Prostate gland (tissue), 2 donors: Measurements from ENCODE around the gene TRMT13. TPM values are rescaled to one million over a fixed set of nuclear protein-coding genes. Genes with fewer than 3 reads are reported as not detected.

Source experiments
- DNase-seq: peaks from one replicate; pipeline ENCODE4 v3.0.0-alpha.2; 2019; ENCODE audit warnings: low spot score
- H3K27ac ChIP-seq, 2 donors: fragments of 200-600 bp; sonication (generic); 2 replicates each; pipeline ENCODE4 v1.5.1; 2017 to 2019
- H3K27me3 ChIP-seq: fragments of 200-600 bp; sonication (generic); replicated peaks from 2 replicates; pipeline ENCODE4 v1.5.1; 2019; ENCODE audit not compliant: insufficient read depth
- H3K36me3 ChIP-seq, 2 donors: fragments of 200-600 bp; sonication (generic); 1 replicate in 1 of 2; 2 replicates in 1 of 2; pipeline versions ENCODE4 v1.5.1 to v1.8.1; 2017 to 2019
- H3K4me1 ChIP-seq: fragments of 200-600 bp; sonication (generic); replicated peaks from 2 replicates; pipeline ENCODE4 v1.5.1; 2019
- H3K4me3 ChIP-seq, 2 donors: fragments of 200-600 bp; sonication (generic); 2 replicates each; pipeline ENCODE4 v1.5.1; 2017 to 2019
- H3K9me3 ChIP-seq: fragments of 200-600 bp; sonication (generic); 2 replicates; pipeline ENCODE4 v1.5.1; 2017
- POLR2A ChIP-seq: fragments of 450-650 bp; IDR thresholded peaks from one replicate; pipeline ENCODE4 v1.6.1; 2016; ENCODE audit warnings: antibody characterized with exemption, mild to moderate bottlenecking
- POLR2AphosphoS5 ChIP-seq: sonication (generic); formaldehyde crosslinking; IDR thresholded peaks from one replicate; pipeline ENCODE4 v1.6.1; 2017; ENCODE audit warnings: antibody characterized with exemption
- WGBS: methylation state at CpG from one replicate; pipeline ENCODE4 v1.1.5; 2018; 5-methylcytosine and 5-hydroxymethylcytosine counted together
- intact Hi-C: fragments of 100-400 bp; cut with DNase I; formaldehyde crosslinking; loops from one replicate; pipeline ENCODE4 v1.14.2; 2022
- total RNA-seq, 2 donors: library from RNA; depleted of rRNA; stranded (reverse); fragments of >200 nt; gene quantifications; one replicate each; pipeline ENCODE4 v1.1.0, GENCODE V29; 2016
- TF ChIP-seq, protein P1 (sequence below), 4 experiments: fragments of 200-600 bp in 2 of 4; fragments of 450-650 bp in 2 of 4; sonication (generic) in 2 of 4; IDR thresholded peaks; 1 replicate in 3 of 4; 2 replicates in 1 of 4; pipeline ENCODE4 v1.5.1; 2016 to 2019; ENCODE audit warnings: antibody characterized with exemption in 4 of 4, mild to moderate bottlenecking in 2 of 4, moderate library complexity in 2 of 4

Gene TRMT13
- total RNA-seq, 2 donors from 2014 or later: 11.7 to 17.4 TPM

DNA sequence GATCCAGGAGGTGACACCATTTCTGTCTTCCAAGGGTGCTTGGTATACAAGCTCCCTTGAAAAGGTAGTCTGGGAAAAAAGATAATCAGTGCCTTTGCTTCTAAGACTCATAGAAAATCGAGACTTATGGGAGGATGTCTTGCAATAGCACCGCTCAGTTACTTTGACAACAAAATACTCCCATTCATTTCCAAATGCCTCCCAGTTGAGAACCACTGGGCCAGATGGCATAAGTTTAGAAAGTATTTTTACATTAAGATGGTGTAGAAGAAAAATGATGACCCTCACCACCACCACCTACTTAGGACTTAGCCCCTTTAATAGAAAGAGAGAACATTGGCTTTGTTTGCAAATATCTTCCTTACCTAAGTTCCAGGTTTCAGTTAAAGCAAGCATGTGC is 4.6 kb downstream of the TRMT13 start:
- Histone ChIP-seq H3K4me1 (no peaks in the 10 kb centered on the region), H3K9me3 (no peaks in the 10 kb centered on the region), H3K4me3 (no peak overlapping the region), H3K27me3 (no peaks in the 10 kb centered on the region), H3K27ac (no peak overlapping the region), H3K36me3 (peaks cover 0 to 5% of the 10 kb centered on the region in 2 donors)
- 100% methylated on average over 2 of the region's 2 CpGs for WGBS
- no peak for DNase-seq
- intact Hi-C loops: loop anchor here (10.0 kb wide), 1 partner anchor 757 kb away; the partner anchor contains the start of genes EXTL2 and SLC30A7
- TF ChIP-seq, protein P1, sequence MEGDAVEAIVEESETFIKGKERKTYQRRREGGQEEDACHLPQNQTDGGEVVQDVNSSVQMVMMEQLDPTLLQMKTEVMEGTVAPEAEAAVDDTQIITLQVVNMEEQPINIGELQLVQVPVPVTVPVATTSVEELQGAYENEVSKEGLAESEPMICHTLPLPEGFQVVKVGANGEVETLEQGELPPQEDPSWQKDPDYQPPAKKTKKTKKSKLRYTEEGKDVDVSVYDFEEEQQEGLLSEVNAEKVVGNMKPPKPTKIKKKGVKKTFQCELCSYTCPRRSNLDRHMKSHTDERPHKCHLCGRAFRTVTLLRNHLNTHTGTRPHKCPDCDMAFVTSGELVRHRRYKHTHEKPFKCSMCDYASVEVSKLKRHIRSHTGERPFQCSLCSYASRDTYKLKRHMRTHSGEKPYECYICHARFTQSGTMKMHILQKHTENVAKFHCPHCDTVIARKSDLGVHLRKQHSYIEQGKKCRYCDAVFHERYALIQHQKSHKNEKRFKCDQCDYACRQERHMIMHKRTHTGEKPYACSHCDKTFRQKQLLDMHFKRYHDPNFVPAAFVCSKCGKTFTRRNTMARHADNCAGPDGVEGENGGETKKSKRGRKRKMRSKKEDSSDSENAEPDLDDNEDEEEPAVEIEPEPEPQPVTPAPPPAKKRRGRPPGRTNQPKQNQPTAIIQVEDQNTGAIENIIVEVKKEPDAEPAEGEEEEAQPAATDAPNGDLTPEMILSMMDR (IDR thresholded peaks at IDR 0.05): no peak
- TF ChIP-seq POLR2A: no peak
- no peak for TF ChIP-seq POLR2AphosphoS5

DNA sequence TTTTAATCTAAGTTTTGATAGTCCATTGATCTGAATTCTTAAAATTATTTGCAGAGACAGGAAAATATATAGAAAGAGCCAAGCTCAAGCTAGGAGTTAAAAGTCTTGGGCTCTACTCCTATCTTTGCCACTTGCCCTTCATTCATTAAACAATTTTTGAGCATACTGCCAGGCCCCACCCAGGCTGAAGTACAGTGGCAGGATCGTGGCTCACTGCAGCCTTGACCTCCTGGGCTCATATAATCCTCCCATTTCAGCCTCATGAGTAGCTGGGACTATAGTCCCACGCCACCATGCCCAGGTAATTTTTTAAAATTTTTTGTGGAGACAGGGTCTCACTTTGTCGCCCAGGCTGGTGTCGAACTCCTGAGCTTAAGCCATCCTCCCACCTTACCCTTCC is 8.2 kb downstream of the TRMT13 start:
- 91% methylated on average over 4 of the region's 4 CpGs for WGBS
- intact Hi-C loops: no loop called here
- TF ChIP-seq POLR2A (no peak), POLR2AphosphoS5 (no peak)
- TF ChIP-seq, protein P1 (IDR thresholded peaks at IDR 0.05): no peak
- no peak for DNase-seq
- H3K27me3 ChIP-seq: no peaks in the 10 kb centered on the region
- no peaks in the 10 kb centered on the region for H3K9me3 ChIP-seq
- peaks cover 0 to 5% of the 10 kb centered on the region in 2 donors for H3K36me3 ChIP-seq
- H3K4me3 ChIP-seq: no peak overlapping the region
- H3K27ac ChIP-seq: no peak overlapping the region
- no peaks in the 10 kb centered on the region for H3K4me1 ChIP-seq

DNA sequence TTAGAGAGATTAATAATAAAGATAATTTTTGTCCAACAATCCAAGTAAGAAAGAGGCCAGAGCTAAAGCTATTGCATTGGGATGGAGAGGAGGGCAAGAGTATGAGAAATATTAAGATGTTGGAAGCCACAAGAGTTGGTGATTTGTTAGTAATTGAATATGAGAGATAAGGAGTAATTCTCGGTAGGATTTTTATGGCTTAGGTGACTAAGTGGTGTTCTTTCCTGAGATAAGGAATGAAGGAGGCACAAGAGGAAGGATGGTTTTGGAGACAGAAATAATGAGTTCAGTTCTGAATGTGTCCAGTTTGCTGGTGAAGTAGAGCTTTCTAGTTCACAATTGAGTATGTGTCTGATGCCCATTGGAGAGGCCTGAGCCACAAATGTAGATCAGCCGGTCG is 9.4 kb downstream of the TRMT13 start:
- Histone ChIP-seq H3K27me3 (no peaks in the 10 kb centered on the region), H3K27ac (no peak overlapping the region), H3K36me3 (peaks cover 0 to 5% of the 10 kb centered on the region in 2 donors), H3K9me3 (no peaks in the 10 kb centered on the region), H3K4me1 (no peaks in the 10 kb centered on the region), H3K4me3 (no peak overlapping the region)
- no peak for DNase-seq
- intact Hi-C loops: no loop called here
- WGBS: 79% methylated on average over 3 of the region's 3 CpGs
- TF ChIP-seq, protein P1 (IDR thresholded peaks at IDR 0.05): no peak
- TF ChIP-seq POLR2A (no peak), POLR2AphosphoS5 (no peak)

DNA sequence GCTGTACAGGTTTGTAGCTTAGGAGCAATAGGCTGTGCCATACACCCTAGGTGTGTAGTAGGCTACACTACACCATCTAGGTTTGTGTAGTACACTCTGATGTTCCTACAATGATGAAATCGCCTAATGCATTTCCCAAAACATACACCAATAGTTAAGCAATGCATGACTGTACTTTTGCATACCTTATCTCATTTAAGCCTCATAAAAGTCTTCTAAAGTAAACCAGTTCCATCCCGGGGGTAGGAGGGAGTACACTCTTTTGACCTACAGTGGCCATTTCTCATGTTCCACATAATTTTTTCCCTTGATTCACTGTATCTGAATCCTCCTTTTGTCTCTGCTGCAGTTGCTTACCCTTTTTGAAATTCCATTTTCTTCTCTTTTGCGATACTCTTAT is 12.2 kb downstream of the TRMT13 start:
- no peaks in the 10 kb centered on the region for H3K27me3 ChIP-seq
- WGBS: 82% methylated on average over 3 of the region's 3 CpGs
- no peak overlapping the region for H3K4me3 ChIP-seq
- H3K4me1 ChIP-seq: no peaks in the 10 kb centered on the region
- H3K27ac ChIP-seq: no peak overlapping the region
- DNase-seq: no peak
- no peaks in the 10 kb centered on the region for H3K9me3 ChIP-seq
- TF ChIP-seq, protein P1 (IDR thresholded peaks at IDR 0.05): no peak
- TF ChIP-seq POLR2A: no peak
- TF ChIP-seq POLR2AphosphoS5: no peak
- intact Hi-C loops: no loop called here
- peaks cover 0 to 5% of the 10 kb centered on the region in 2 donors for H3K36me3 ChIP-seq

DNA sequence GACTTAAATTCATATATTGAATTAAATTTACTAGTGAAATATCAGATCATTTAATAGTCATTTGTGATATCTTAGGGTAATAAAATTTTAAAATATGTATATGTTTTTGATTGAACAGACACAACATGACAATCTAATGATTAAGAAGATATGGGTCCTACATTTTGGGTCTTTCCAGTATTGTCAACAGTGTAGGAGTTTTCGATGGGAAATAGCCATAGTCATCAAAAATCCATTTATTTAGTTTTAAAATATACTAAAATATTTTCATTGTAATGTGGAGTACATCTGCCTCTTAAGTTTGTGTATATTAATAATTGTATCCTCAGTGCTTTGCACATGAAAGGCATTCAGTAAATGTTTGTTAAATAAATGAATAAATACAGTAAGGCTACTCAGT is 14.0 kb downstream of the TRMT13 start:
- intact Hi-C loops: no loop called here
- Histone ChIP-seq H3K27me3 (no peaks in the 10 kb centered on the region), H3K36me3 (no peaks in the 10 kb centered on the region), H3K9me3 (no peaks in the 10 kb centered on the region), H3K27ac (no peak overlapping the region), H3K4me1 (no peaks in the 10 kb centered on the region), H3K4me3 (no peak overlapping the region)
- no peak for DNase-seq
- WGBS: 96% methylated on average over 1 of the region's 1 CpG
- no peak for TF ChIP-seq POLR2A
- no peak for TF ChIP-seq POLR2AphosphoS5
- TF ChIP-seq, protein P1 (IDR thresholded peaks at IDR 0.05): no peak
